PC-9 (cell line): ENCODE data around the gene CBX2.
A peak's percentile ranks its signal among the peaks of the same experiment; 100 is the strongest.

Experiments
- CTCF ChIP-seq: fragments of 200-600 bp; sonication (generic); conservative IDR thresholded peaks from 2 replicates; pipeline ENCODE4 v1.6.1; 2017; ENCODE audit warnings: mixed run types, antibody characterized with exemption, mild to moderate bottlenecking, moderate library complexity
- EZH2 ChIP-seq: fragments of 200-600 bp; sonication (generic); IDR thresholded peaks from 2 replicates; pipeline ENCODE4 v1.8.0; 2017; ENCODE audit warnings: antibody characterized with exemption, low read depth

GRCh38 chr17:79811011-79811867 is 33.3 kb downstream of the CBX2 start:
- TF ChIP-seq EZH2 (no peak), CTCF (peak; percentile 67)
